HPDE6-E6E7 (cell line): ENCODE results near the gene HIRA.
"Not testable (repeated sequence)": the region's sequence is repeated elsewhere in the genome, so short reads cannot be mapped to it uniquely, and the experiment has no call there.

Experiments
- DNase-seq: peaks from one replicate; pipeline ENCODE4 v3.0.0; 2011; ENCODE audit warnings: missing footprints; ENCODE audit errors: extremely low spot score

Gene HIRA

GRCh38 chr22:19385221-19385906 lies 46.2 kb downstream of the HIRA start:
- DNase-seq: no peak

- DNase-seq: no peak
These were observed 48.2 kb downstream of the HIRA start for GRCh38 chr22:19383292-19383691.

GRCh38 chr22:19382240-19382639 lies 49.3 kb downstream of the HIRA start:
- DNase-seq: no peak

- DNase-seq: no peak
These were observed 53.2 kb downstream of the HIRA start for GRCh38 chr22:19378344-19378674.

- no peak for DNase-seq
These were observed 53.8 kb downstream of the HIRA start for GRCh38 chr22:19377565-19378343.

GRCh38 chr22:19376971-19377370 lies 54.6 kb downstream of the HIRA start:
- no peak for DNase-seq

- DNase-seq: no peak
These were observed 55.3 kb downstream of the HIRA start for GRCh38 chr22:19376247-19376646.

- no peak for DNase-seq
These were observed 56.1 kb downstream of the HIRA start for GRCh38 chr22:19375435-19375834.

GRCh38 chr22:19374410-19374809 lies 57.1 kb downstream of the HIRA start:
- no peak for DNase-seq

- DNase-seq: no peak
These were observed 58.1 kb downstream of the HIRA start for GRCh38 chr22:19373450-19373849.

- DNase-seq: no peak
These were observed 59.6 kb downstream of the HIRA start for GRCh38 chr22:19371893-19372292.

GRCh38 chr22:19368876-19369275 lies 62.7 kb downstream of the HIRA start:
- DNase-seq: no peak

- no peak for DNase-seq
These were observed 63.7 kb downstream of the HIRA start for GRCh38 chr22:19367763-19368367.

GRCh38 chr22:19363541-19363940 lies 68.0 kb downstream of the HIRA start:
- DNase-seq: not testable (repeated sequence)

GRCh38 chr22:19361501-19362103 lies 69.9 kb downstream of the HIRA start:
- DNase-seq: no peak

GRCh38 chr22:19360862-19361261 lies 70.7 kb downstream of the HIRA start:
- DNase-seq: no peak

GRCh38 chr22:19360300-19360792 lies 71.2 kb downstream of the HIRA start:
- no peak for DNase-seq

GRCh38 chr22:19359554-19360299 lies 71.8 kb downstream of the HIRA start:
- no peak for DNase-seq

GRCh38 chr22:19358703-19359553 lies 72.6 kb downstream of the HIRA start:
- no peak for DNase-seq

GRCh38 chr22:19358195-19358594 lies 73.3 kb downstream of the HIRA start:
- DNase-seq: no peak
